ENCODE results near the gene AGAP1. TPM values are rescaled to one million over a fixed set of nuclear protein-coding genes. Genes with fewer than 3 reads are reported as not detected.

AGAP1 gene
- total and polyA plus RNA-seq, 7 donors: 4.2 to 21.6 (median 16.6) TPM

- Histone ChIP-seq H3K9me3 (no peaks in the 10 kb centered on the region), H3K27me3 (ENCODE audit: insufficient read depth in 3 of 3, low read length in 2 of 3) (no peaks in the 10 kb centered on the region), H3K27ac (no peak overlapping the region), H3K4me1 (no peaks in the 10 kb centered on the region), H3K36me3 (ENCODE audit: insufficient read depth in 1 of 2, low read depth in 1 of 2) (no peaks in the 10 kb centered on the region), H3K4me3 (no peak overlapping the region)
- DNase-seq (no peak), ATAC-seq (no peak)
- intact Hi-C loops (cut with DNase I): no loop called here
- TF ChIP-seq, protein P1, sequence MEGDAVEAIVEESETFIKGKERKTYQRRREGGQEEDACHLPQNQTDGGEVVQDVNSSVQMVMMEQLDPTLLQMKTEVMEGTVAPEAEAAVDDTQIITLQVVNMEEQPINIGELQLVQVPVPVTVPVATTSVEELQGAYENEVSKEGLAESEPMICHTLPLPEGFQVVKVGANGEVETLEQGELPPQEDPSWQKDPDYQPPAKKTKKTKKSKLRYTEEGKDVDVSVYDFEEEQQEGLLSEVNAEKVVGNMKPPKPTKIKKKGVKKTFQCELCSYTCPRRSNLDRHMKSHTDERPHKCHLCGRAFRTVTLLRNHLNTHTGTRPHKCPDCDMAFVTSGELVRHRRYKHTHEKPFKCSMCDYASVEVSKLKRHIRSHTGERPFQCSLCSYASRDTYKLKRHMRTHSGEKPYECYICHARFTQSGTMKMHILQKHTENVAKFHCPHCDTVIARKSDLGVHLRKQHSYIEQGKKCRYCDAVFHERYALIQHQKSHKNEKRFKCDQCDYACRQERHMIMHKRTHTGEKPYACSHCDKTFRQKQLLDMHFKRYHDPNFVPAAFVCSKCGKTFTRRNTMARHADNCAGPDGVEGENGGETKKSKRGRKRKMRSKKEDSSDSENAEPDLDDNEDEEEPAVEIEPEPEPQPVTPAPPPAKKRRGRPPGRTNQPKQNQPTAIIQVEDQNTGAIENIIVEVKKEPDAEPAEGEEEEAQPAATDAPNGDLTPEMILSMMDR (IDR thresholded peaks at IDR 0.05): no peak
- 83 to 95% (median 88%) methylated on average over 3 of the region's 3 CpGs for WGBS, 3 donors
These were observed 367.0 kb downstream of the AGAP1 start for GRCh38 chr2:235860871-235861270.

GRCh38 chr2:235861383-235861782 is 367.5 kb downstream of the AGAP1 start:
- TF ChIP-seq, protein P1 (IDR thresholded peaks at IDR 0.05): no peak
- Histone ChIP-seq H3K27me3 (ENCODE audit: insufficient read depth in 3 of 3, low read length in 2 of 3) (no peaks in the 10 kb centered on the region), H3K4me1 (no peaks in the 10 kb centered on the region), H3K9me3 (no peaks in the 10 kb centered on the region), H3K36me3 (ENCODE audit: insufficient read depth in 1 of 2, low read depth in 1 of 2) (no peaks in the 10 kb centered on the region), H3K27ac (no peak overlapping the region), H3K4me3 (no peak overlapping the region)
- DNase-seq (no peak), ATAC-seq (no peak)
- 86 to 95% (median 89%) methylated on average over 3 of the region's 3 CpGs for WGBS, 3 donors
- intact Hi-C loops (cut with DNase I): no loop called here

- ATAC-seq (no peak), DNase-seq (no peak)
- Histone ChIP-seq H3K36me3 (ENCODE audit: insufficient read depth in 1 of 2, low read depth in 1 of 2) (no peaks in the 10 kb centered on the region), H3K4me1 (peaks cover 3% of the 10 kb centered on the region), H3K27ac (no peak overlapping the region), H3K27me3 (ENCODE audit: insufficient read depth in 3 of 3, low read length in 2 of 3) (no peaks in the 10 kb centered on the region), H3K4me3 (no peak overlapping the region), H3K9me3 (no peaks in the 10 kb centered on the region)
- TF ChIP-seq, protein P1 (IDR thresholded peaks at IDR 0.05): no peak
- intact Hi-C loops (cut with DNase I): no loop called here
- 96 to 97% (median 96%) methylated on average over 11 of the region's 11 CpGs for WGBS, 3 donors
These were observed 369.6 kb downstream of the AGAP1 start for GRCh38 chr2:235863414-235863813.

GRCh38 chr2:235864302-235864701 is 370.5 kb downstream of the AGAP1 start:
- 84 to 88% (median 86%) methylated on average over 17 of the region's 17 CpGs for WGBS, 3 donors
- DNase-seq: no peak
- intact Hi-C loops (cut with DNase I): no loop called here
- no peaks in the 10 kb centered on the region for H3K36me3 ChIP-seq (ENCODE audit: insufficient read depth in 1 of 2, low read depth in 1 of 2)
- H3K4me1 ChIP-seq: peaks cover 8% of the 10 kb centered on the region
- H3K4me3 ChIP-seq: no peak overlapping the region
- H3K27ac ChIP-seq: no peak overlapping the region
- H3K9me3 ChIP-seq: no peaks in the 10 kb centered on the region
- no peak for ATAC-seq
- no peaks in the 10 kb centered on the region for H3K27me3 ChIP-seq (ENCODE audit: insufficient read depth in 3 of 3, low read length in 2 of 3)
- TF ChIP-seq, protein P1 (IDR thresholded peaks at IDR 0.05): no peak
